H1 (cell line): Measurements from ENCODE around the gene PTPRD. TPM values are rescaled to one million over a fixed set of nuclear protein-coding genes. Genes with fewer than 3 reads are reported as not detected.

Experiments used
- CTCF ChIA-PET: fragments of 300-600 bp; sonication (Branson Sonifier 250); formaldehyde crosslinking; loops from one replicate; lab custom pipeline; 2021; ENCODE audit not compliant: partially characterized antibody; lab: Charles Lee
- POLR2A ChIA-PET: fragments of 300-600 bp; sonication (Branson Sonifier 250); formaldehyde crosslinking; loops from one replicate; lab custom pipeline; 2021; ENCODE audit warnings: inconsistent platforms; ENCODE audit not compliant: partially characterized antibody; lab: Charles Lee
- DNase-seq, 2 experiments: peaks; one replicate each; pipeline versions ENCODE4 v3.0.0 to v3.0.0-alpha.2; 2010 to 2022; ENCODE audit warnings: low spot score in 2 of 2, low read depth in 1 of 2, mixed read lengths in 1 of 2
- FAIRE-seq: peaks from 2 replicates; lab custom pipeline; 2011; peaks lifted over from hg19 to GRCh38; lab: Jason Lieb, UNC
- H2AFZ ChIP-seq: 2 replicates; pipeline ENCODE4 v1.8.1; 2012; ENCODE audit warnings: low read length, inconsistent platforms
- H2AK5ac ChIP-seq: 2 replicates; pipeline ENCODE4 v1.6.1; 2013; ENCODE audit warnings: low read depth, low read length
- H2BK120ac ChIP-seq: replicated peaks from 2 replicates; pipeline ENCODE3; 2013; ENCODE audit warnings: low read depth, low read length, inconsistent platforms
- H2BK12ac ChIP-seq: 2 replicates; pipeline ENCODE4 v1.6.1; 2013; ENCODE audit warnings: low read depth, low read length
- H2BK15ac ChIP-seq: 2 replicates; pipeline ENCODE4 v1.6.1; 2013; ENCODE audit warnings: low read length
- H2BK20ac ChIP-seq: 2 replicates; pipeline ENCODE4 v1.6.1; 2013; ENCODE audit warnings: low read length
- H2BK5ac ChIP-seq: 2 replicates; pipeline ENCODE4 v1.6.1; 2013; ENCODE audit warnings: low read depth, low read length
- H3K14ac ChIP-seq: 2 replicates; pipeline ENCODE4 v1.6.1; 2013; ENCODE audit warnings: inconsistent platforms; ENCODE audit not compliant: insufficient read length
- H3K18ac ChIP-seq: 2 replicates; pipeline ENCODE4 v1.6.1; 2013; ENCODE audit warnings: low read length; ENCODE audit errors: extremely low read depth
- H3K23ac ChIP-seq: 2 replicates; pipeline ENCODE4 v1.6.1; 2013; ENCODE audit warnings: inconsistent platforms; ENCODE audit not compliant: insufficient read length
- H3K23me2 ChIP-seq: 2 replicates; pipeline ENCODE4 v1.6.1; 2013; ENCODE audit warnings: low read depth, low read length
- H3K27ac ChIP-seq: 2 replicates; pipeline ENCODE4 v1.6.1; 2011; ENCODE audit warnings: low read depth, low read length, inconsistent platforms
- H3K27me3 ChIP-seq, 4 experiments: replicated peaks in 1 of 4; 1 replicate in 1 of 4; 2 replicates in 3 of 4; pipeline versions ENCODE4 v1.6.1 to v1.8.1; 2011 to 2013; ENCODE audit warnings: low read length in 3 of 4, mild to moderate bottlenecking in 3 of 4, inconsistent platforms in 2 of 4, mixed read lengths in 2 of 4, moderate library complexity in 1 of 4; ENCODE audit not compliant: control insufficient read depth in 3 of 4, insufficient read depth in 3 of 4; ENCODE audit errors: extremely low read depth in 1 of 4
- H3K36me3 ChIP-seq, 4 experiments: 2 replicates each; pipeline versions ENCODE4 v1.6.1 to v1.8.1; 2011 to 2013; ENCODE audit warnings: mild to moderate bottlenecking in 4 of 4, low read length in 3 of 4, moderate library complexity in 2 of 4, control low read depth in 1 of 4, inconsistent platforms in 1 of 4; ENCODE audit not compliant: insufficient read depth in 4 of 4, control insufficient read depth in 2 of 4
- H3K4ac ChIP-seq: replicated peaks from 2 replicates; pipeline ENCODE3; 2013; ENCODE audit warnings: low read length, low read depth, mixed read lengths, inconsistent platforms; ENCODE audit not compliant: insufficient read length
- H3K4me1 ChIP-seq, 4 experiments: replicated peaks in 1 of 4; 1 replicate in 1 of 4; 2 replicates in 3 of 4; pipeline versions ENCODE4 v1.6.1 to v1.8.1; 2011 to 2013; ENCODE audit warnings: low read length in 3 of 4, inconsistent platforms in 2 of 4, mixed read lengths in 1 of 4; ENCODE audit not compliant: insufficient read depth in 4 of 4, control insufficient read depth in 3 of 4
- H3K4me2 ChIP-seq, 2 experiments: 2 replicates each; pipeline versions ENCODE4 v1.6.1 to v1.8.1; 2011 to 2013; ENCODE audit warnings: low read depth in 2 of 2, low read length in 2 of 2, control low read depth in 1 of 2, inconsistent platforms in 1 of 2, mild to moderate bottlenecking in 1 of 2; ENCODE audit not compliant: insufficient read depth in 1 of 2
- H3K4me3 ChIP-seq, 4 experiments: fragments of 200-600, 300-600 bp in 1 of 4; sonication (generic), shearing (Covaris generic), sonication (Bioruptor Twin) in 1 of 4; 2 replicates each; pipeline versions ENCODE4 v1.5.1 to v1.8.1; 2011 to 2016; ENCODE audit warnings: low read length in 4 of 4, low read depth in 3 of 4, control low read depth in 2 of 4, inconsistent platforms in 2 of 4, mild to moderate bottlenecking in 2 of 4, mixed read lengths in 1 of 4, moderate library complexity in 1 of 4; ENCODE audit not compliant: insufficient read depth in 2 of 4; ENCODE audit errors: extremely low read depth in 1 of 4
- H3K56ac ChIP-seq: replicated peaks from 2 replicates; pipeline ENCODE3; 2013; ENCODE audit warnings: low read depth, mild to moderate bottlenecking, mixed read lengths, low read length, inconsistent platforms; ENCODE audit not compliant: insufficient read length
- H3K79me1 ChIP-seq: 2 replicates; pipeline ENCODE4 v1.6.1; 2013; ENCODE audit warnings: low read depth, low read length, control low read depth
- H3K79me2 ChIP-seq, 2 experiments: 2 replicates each; pipeline versions ENCODE4 v1.6.1 to v1.8.1; 2012 to 2013; ENCODE audit warnings: low read length in 2 of 2, mild to moderate bottlenecking in 2 of 2, inconsistent platforms in 1 of 2; ENCODE audit not compliant: insufficient read depth in 2 of 2, control insufficient read depth in 1 of 2
- H3K9ac ChIP-seq, 4 experiments: replicated peaks in 1 of 4; 1 replicate in 1 of 4; 2 replicates in 3 of 4; pipeline versions ENCODE4 v1.6.1 to v1.8.1; 2011 to 2013; ENCODE audit warnings: low read depth in 3 of 4, low read length in 3 of 4, control low read depth in 2 of 4, mild to moderate bottlenecking in 2 of 4, moderate library complexity in 2 of 4, inconsistent platforms in 1 of 4; ENCODE audit errors: extremely low read depth in 1 of 4
- H3K9me3 ChIP-seq, 2 experiments: 2 replicates each; pipeline versions ENCODE4 v1.6.1 to v1.8.1; 2012 to 2013; ENCODE audit warnings: mild to moderate bottlenecking in 2 of 2, moderate library complexity in 2 of 2, control low read depth in 1 of 2, inconsistent platforms in 1 of 2, low read depth in 1 of 2, low read length in 1 of 2, mixed read lengths in 1 of 2; ENCODE audit not compliant: insufficient read depth in 2 of 2
- H4K20me1 ChIP-seq, 2 experiments: replicated peaks in 1 of 2; 2 replicates each; pipeline versions ENCODE3 to v1.8.1; 2011 to 2013; ENCODE audit warnings: inconsistent platforms in 2 of 2, low read length in 2 of 2, mild to moderate bottlenecking in 1 of 2; ENCODE audit not compliant: insufficient read depth in 2 of 2, control insufficient read depth in 1 of 2
- H4K5ac ChIP-seq: 2 replicates; pipeline ENCODE4 v1.6.1; 2013; ENCODE audit warnings: low read length, low read depth, mixed read lengths, inconsistent platforms; ENCODE audit not compliant: insufficient read length
- H4K8ac ChIP-seq: 2 replicates; pipeline ENCODE4 v1.8.0; 2013; ENCODE audit warnings: mild to moderate bottlenecking, moderate library complexity, low read length, inconsistent platforms; ENCODE audit not compliant: insufficient read depth; ENCODE audit errors: extremely low read depth
- H4K91ac ChIP-seq: replicated peaks from 2 replicates; pipeline ENCODE3; 2013; ENCODE audit warnings: low read length, mixed read lengths, inconsistent platforms; ENCODE audit not compliant: insufficient read length
- KDM5A ChIP-seq: fragments of 200-600 bp; IDR thresholded peaks from 2 replicates; pipeline ENCODE4 v1.7.1; 2012; ENCODE audit warnings: mild to moderate bottlenecking, low read length, inconsistent platforms, mixed read lengths
- MAFK ChIP-seq: IDR thresholded peaks from 2 replicates; pipeline ENCODE4 v1.6.1; 2012; ENCODE audit warnings: low read depth, mild to moderate bottlenecking, improper control_type of control experiment, low read length
- PHF8 ChIP-seq: fragments of 200-600 bp; sonication (generic); conservative IDR thresholded peaks from 2 replicates; pipeline ENCODE4 v1.7.1; 2012; ENCODE audit warnings: low read depth, mild to moderate bottlenecking, inconsistent platforms, low read length, moderate library complexity
- POLR2AphosphoS5 ChIP-seq: IDR thresholded peaks from 2 replicates; pipeline ENCODE4 v1.6.1; 2011; ENCODE audit warnings: low read depth, low read length
- SAP30 ChIP-seq: fragments of 300-600 bp; sonication (generic); IDR thresholded peaks from 2 replicates; pipeline ENCODE4 v1.7.1; 2012; ENCODE audit warnings: low read length, moderate library complexity, mild to moderate bottlenecking, inconsistent platforms; ENCODE audit not compliant: insufficient read depth, insufficient replicate concordance
- SIRT6 ChIP-seq: IDR thresholded peaks from one replicate; pipeline ENCODE4 v1.7.1; 2012; ENCODE audit warnings: low read length, inconsistent platforms
- SRF ChIP-seq: IDR thresholded peaks from 2 replicates; pipeline ENCODE4 v1.6.1; 2011; ENCODE audit warnings: mild to moderate bottlenecking, low read depth, low read length, moderate library complexity
- TBP ChIP-seq: IDR thresholded peaks from 2 replicates; pipeline ENCODE4 v1.6.1; 2011; ENCODE audit warnings: low read depth, low read length, improper control_type of control experiment
- TCF12 ChIP-seq: IDR thresholded peaks from 2 replicates; pipeline ENCODE4 v1.6.1; 2011; ENCODE audit warnings: low read depth, mild to moderate bottlenecking, low read length
- YY1 ChIP-seq: IDR thresholded peaks from 2 replicates; pipeline ENCODE4 v1.6.1; 2011; ENCODE audit warnings: low read depth, mild to moderate bottlenecking, low read length
- ZNF274 ChIP-seq: IDR thresholded peaks from 2 replicates; pipeline ENCODE4 v1.7.0; 2012; ENCODE audit warnings: low read length, borderline replicate concordance; ENCODE audit errors: extremely low read depth
- WGBS, 2 experiments: shearing (Covaris generic) in 1 of 2; methylation state at CpG; one replicate each; pipeline versions ENCODE4 v1.1.6 to v1.1.7; 2013 to 2015; ENCODE audit warnings: low lambda C conversion rate in 2 of 2, mixed read lengths in 2 of 2, inconsistent platforms in 1 of 2, low coverage in 1 of 2, missing lambda C conversion rate in 1 of 2; ENCODE audit not compliant: insufficient replicate concordance in 2 of 2, insufficient coverage in 1 of 2, insufficient read length in 1 of 2; ENCODE audit errors: extremely low coverage in 1 of 2, missing lambda C conversion rate in 1 of 2; 5-methylcytosine and 5-hydroxymethylcytosine counted together
- polyA plus RNA-seq, 7 experiments: library from polyadenylated mRNA; depleted of rRNA in 3 of 7; stranded (reverse) in 5 of 7; unstranded in 2 of 7; fragments of >200 nt in 5 of 7; fragments of 200-250 nt in 2 of 7; gene quantifications; 1 replicate in 5 of 7; 2 replicates in 1 of 7; 4 replicates in 1 of 7; pipeline versions ENCODE4 v1.2.1 to v1.2.3, GENCODE V29; 2011 to 2013; ENCODE audit warnings: missing spikeins in 2 of 7, mixed read lengths in 2 of 7
- total RNA-seq: library from RNA; stranded (reverse); fragmentation: NEBNext Ultra II Directional; extraction: Animal tissue kit (Norgen Biotek cat#: 25700); gene quantifications from 2 replicates; pipeline ENCODE4 v1.2.1, GENCODE V29; 2021
- TF ChIP-seq, protein P1 (sequence below): IDR thresholded peaks from 2 replicates; pipeline ENCODE4 v1.6.1; 2012; ENCODE audit warnings: inconsistent platforms
- TF ChIP-seq, protein P2 (sequence below), 3 experiments: IDR thresholded peaks; 1 replicate in 2 of 3; 2 replicates in 1 of 3; pipeline versions ENCODE4 v1.5.1 to v1.6.1; 2011; ENCODE audit warnings: low read length in 3 of 3, mild to moderate bottlenecking in 3 of 3, inconsistent platforms in 2 of 3, low read depth in 1 of 3, moderate library complexity in 1 of 3; ENCODE audit not compliant: insufficient read depth in 1 of 3; ENCODE audit errors: control extremely low read depth in 1 of 3

PTPRD gene
- total and polyA plus RNA-seq, 2 of the 8 experiments (the other 6 are each of a cell fraction or from before 2014, with no cell fraction given): 17.2 to 77.0 TPM

DNA sequence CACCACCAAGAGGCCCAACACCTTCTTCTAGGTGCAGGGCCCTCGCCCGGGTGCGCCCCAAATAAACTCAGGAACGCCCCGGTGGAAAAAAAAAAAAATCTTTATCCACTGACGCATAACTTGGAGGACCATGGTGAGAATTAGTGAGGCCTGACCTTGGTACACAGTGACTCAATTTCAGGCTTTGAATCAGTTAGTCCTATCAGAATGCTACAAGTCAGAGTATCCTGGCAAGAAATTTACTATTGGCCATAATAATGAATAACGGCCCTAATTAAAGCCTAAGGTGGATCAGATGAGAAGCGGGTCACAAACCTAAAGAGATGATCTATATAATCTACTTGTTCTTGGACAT is 1899.0 kb downstream of the PTPRD start:
- Histone ChIP-seq H2AFZ (no peak overlapping the region), H4K20me1 (no peaks in the 10 kb centered on the region), H3K23me2 (no peaks in the 10 kb centered on the region), H3K9ac (no peak overlapping the region), H3K9me3 (no peaks in the 10 kb centered on the region), H3K56ac (no peak overlapping the region), H2BK5ac (no peak overlapping the region), H4K8ac (no peak overlapping the region), H3K4me2 (no peak overlapping the region), H3K4me3 (no peak overlapping the region), H3K36me3 (no peaks in the 10 kb centered on the region), H3K27me3 (no peaks in the 10 kb centered on the region), H3K14ac (no peak overlapping the region), H3K23ac (no peak overlapping the region), H2BK20ac (no peak overlapping the region), H3K4ac (no peak overlapping the region), H3K4me1 (peaks cover 0 to 15% (median 6%) of the 10 kb centered on the region in 4 experiments; a peak in 4 of 7 replicates), H3K27ac (no peak overlapping the region), H2BK12ac (no peak overlapping the region), H2BK15ac (no peak overlapping the region), H3K18ac (no peak overlapping the region), H3K79me1 (no peaks in the 10 kb centered on the region), H4K91ac (no peak overlapping the region), H2BK120ac (no peak overlapping the region), H3K79me2 (no peaks in the 10 kb centered on the region), H4K5ac (no peak overlapping the region), H2AK5ac (no peak overlapping the region)
- ChIA-PET POLR2A (no interaction called here), CTCF (no interaction called here)
- DNase-seq (no peak), FAIRE-seq (no peak)
- 81% methylated on average over 8 of the region's 8 CpGs; no CpG with 5 or more reads in 1 of the 2 experiments for WGBS, 2 experiments
- no peak for TF ChIP-seq POLR2AphosphoS5
- TF ChIP-seq MAFK: no peak
- no peak for TF ChIP-seq KDM5A
- TF ChIP-seq, protein P1, sequence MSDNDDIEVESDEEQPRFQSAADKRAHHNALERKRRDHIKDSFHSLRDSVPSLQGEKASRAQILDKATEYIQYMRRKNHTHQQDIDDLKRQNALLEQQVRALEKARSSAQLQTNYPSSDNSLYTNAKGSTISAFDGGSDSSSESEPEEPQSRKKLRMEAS: no peak
- no peak for TF ChIP-seq SAP30
- no peak for TF ChIP-seq YY1
- no peak for TF ChIP-seq ZNF274
- no peak for TF ChIP-seq SRF
- no peak for TF ChIP-seq PHF8
- TF ChIP-seq TBP: no peak
- no peak for TF ChIP-seq TCF12
- TF ChIP-seq SIRT6: no peak
- TF ChIP-seq, protein P2, sequence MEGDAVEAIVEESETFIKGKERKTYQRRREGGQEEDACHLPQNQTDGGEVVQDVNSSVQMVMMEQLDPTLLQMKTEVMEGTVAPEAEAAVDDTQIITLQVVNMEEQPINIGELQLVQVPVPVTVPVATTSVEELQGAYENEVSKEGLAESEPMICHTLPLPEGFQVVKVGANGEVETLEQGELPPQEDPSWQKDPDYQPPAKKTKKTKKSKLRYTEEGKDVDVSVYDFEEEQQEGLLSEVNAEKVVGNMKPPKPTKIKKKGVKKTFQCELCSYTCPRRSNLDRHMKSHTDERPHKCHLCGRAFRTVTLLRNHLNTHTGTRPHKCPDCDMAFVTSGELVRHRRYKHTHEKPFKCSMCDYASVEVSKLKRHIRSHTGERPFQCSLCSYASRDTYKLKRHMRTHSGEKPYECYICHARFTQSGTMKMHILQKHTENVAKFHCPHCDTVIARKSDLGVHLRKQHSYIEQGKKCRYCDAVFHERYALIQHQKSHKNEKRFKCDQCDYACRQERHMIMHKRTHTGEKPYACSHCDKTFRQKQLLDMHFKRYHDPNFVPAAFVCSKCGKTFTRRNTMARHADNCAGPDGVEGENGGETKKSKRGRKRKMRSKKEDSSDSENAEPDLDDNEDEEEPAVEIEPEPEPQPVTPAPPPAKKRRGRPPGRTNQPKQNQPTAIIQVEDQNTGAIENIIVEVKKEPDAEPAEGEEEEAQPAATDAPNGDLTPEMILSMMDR (IDR thresholded peaks at IDR 0.05; ENCODE audit: control extremely low read depth in 1 of 3, insufficient read depth in 1 of 3, low read depth in 1 of 3, low read length in 3 of 3): no peak
